NT2/D1 (cell line): ENCODE measurements around the gene XK.
"Not testable (repeated sequence)": the region's sequence is repeated elsewhere in the genome, so short reads cannot be mapped to it uniquely, and the experiment has no call there.

ENCODE experiments used
- SUZ12 ChIP-seq: IDR thresholded peaks from 2 replicates; pipeline ENCODE4 v1.6.1; 2011; ENCODE audit not compliant: insufficient read length, insufficient read depth; ENCODE audit errors: extremely low read depth
- YY1 ChIP-seq: IDR thresholded peaks from 2 replicates; pipeline ENCODE4 v1.6.1; 2011; ENCODE audit not compliant: insufficient read length, insufficient read depth
- ZNF274 ChIP-seq: IDR thresholded peaks from 2 replicates; pipeline ENCODE4 v1.6.1; 2011; ENCODE audit warnings: mild to moderate bottlenecking, low read depth, low read length

DNA sequence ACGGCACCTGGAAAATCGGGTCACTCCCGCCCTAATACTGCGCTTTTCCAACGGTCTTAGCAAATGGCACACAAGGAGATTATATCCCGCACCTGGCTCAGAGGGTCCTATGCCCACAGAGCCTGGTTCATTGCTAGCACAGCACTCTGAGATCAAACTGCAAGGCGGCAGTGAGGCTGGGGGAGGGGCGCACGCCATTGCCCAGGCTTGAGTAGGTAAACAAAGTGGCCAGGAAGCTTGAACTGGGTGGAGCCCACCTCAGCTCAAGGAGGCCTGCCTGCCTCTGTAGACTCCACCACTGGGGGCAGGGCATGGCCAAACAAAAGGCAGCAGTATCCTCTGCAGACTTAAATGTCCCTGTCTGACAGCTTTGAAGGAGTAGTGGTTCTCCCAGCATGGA is 83.3 kb downstream of the XK start:
- TF ChIP-seq ZNF274, SUZ12, YY1: not testable (repeated sequence)
